Fibroblast of upper back skin (primary cell): ENCODE results near the gene VSIG10L.
A peak's percentile ranks its signal among the peaks of the same experiment; 100 is the strongest.

Source experiments
- DNase-seq: peaks from one replicate; pipeline ENCODE4 v3.0.0-alpha.2; 2013

The VSIG10L gene

GRCh38 chr19:51365211-51365964 is 23.4 kb upstream of the VSIG10L start:
- DNase-seq = peak; percentile 43

GRCh38 chr19:51364200-51365106 is 22.5 kb upstream of the VSIG10L start:
- no peak for DNase-seq

- DNase-seq = no peak
These were observed 19.3 kb upstream of the VSIG10L start for GRCh38 chr19:51361239-51361638.

GRCh38 chr19:51359294-51359693 is 17.4 kb upstream of the VSIG10L start:
- DNase-seq = peak; percentile 86

- no peak for DNase-seq
These were observed 16.0 kb upstream of the VSIG10L start for GRCh38 chr19:51357952-51358351.

GRCh38 chr19:51356159-51356801 is 14.3 kb upstream of the VSIG10L start:
- DNase-seq = no peak

- peak; percentile 8 for DNase-seq
These were observed 12.8 kb upstream of the VSIG10L start for GRCh38 chr19:51354742-51355148.

- no peak for DNase-seq
These were observed 12.3 kb upstream of the VSIG10L start for GRCh38 chr19:51354103-51354741.

- no peak for DNase-seq
These were observed 10.9 kb upstream of the VSIG10L start for GRCh38 chr19:51352783-51353360.

GRCh38 chr19:51351266-51351990 is 9.5 kb upstream of the VSIG10L start:
- DNase-seq = no peak

- no peak for DNase-seq
These were observed 5.4 kb upstream of the VSIG10L start for GRCh38 chr19:51347209-51347928.

GRCh38 chr19:51346742-51347141 is 4.8 kb upstream of the VSIG10L start:
- no peak for DNase-seq

- DNase-seq = no peak
These were observed 3.2 kb upstream of the VSIG10L start for GRCh38 chr19:51345076-51345620.

- no peak for DNase-seq
These were observed 961 bp upstream of the VSIG10L start for GRCh38 chr19:51342631-51343569.

GRCh38 chr19:51341066-51341465 is 873 bp downstream of the VSIG10L start:
- DNase-seq = no peak

- DNase-seq = peak; percentile 96
These were observed 2.0 kb downstream of the VSIG10L start for GRCh38 chr19:51339687-51340656.

- no peak for DNase-seq
These were observed 2.6 kb downstream of the VSIG10L start for GRCh38 chr19:51339313-51339686.

GRCh38 chr19:51338563-51339312 is 3.2 kb downstream of the VSIG10L start:
- DNase-seq = peak; percentile 68
